NCI-H1694 (cell line): Measurements from ENCODE around the gene ZNF724.

ENCODE experiments used
- DNase-seq: peaks from one replicate; lab custom pipeline; 2025; lab: John Stamatoyannopoulos, UW

Gene ZNF724

GRCh38 chr19:23241419-23241818 lies 8.8 kb downstream of the ZNF724 start:
- no peak for DNase-seq

GRCh38 chr19:23222998-23223652 lies 27.1 kb downstream of the ZNF724 start:
- DNase-seq = no peak

DNA sequence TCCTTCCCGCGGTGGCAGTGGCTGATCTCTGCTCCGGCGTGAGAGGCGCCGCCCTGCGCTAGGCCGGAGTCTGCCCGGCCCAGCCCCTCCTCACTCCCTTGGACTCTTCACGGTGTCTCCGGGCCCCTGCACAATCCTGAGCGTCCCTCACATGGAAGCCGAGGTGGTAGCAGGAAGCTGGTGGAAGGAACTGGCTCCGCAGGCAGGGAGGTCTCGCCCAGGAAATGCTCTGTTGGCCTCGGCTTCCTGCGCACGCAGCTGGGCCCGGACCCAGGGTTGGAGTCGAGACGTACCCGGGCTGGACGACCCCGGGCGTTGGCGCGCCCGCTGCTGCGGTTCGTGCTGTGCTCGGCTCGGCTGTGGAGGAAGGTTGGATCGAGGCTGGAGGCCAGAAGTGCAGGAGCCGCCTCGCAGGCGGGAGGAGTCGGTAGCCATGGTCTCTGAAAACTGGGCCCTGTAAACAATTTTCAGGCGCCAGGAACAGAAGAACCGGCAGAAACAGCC lies 46.3 kb downstream of the ZNF724 start:
- DNase-seq = no peak

GRCh38 chr19:23190341-23190740 lies 59.9 kb downstream of the ZNF724 start:
- DNase-seq = no peak

- no peak for DNase-seq
Observed at GRCh38 chr19:23183251-23183650, 66.9 kb downstream of the ZNF724 start.
